ENCODE results near the gene PACSIN2.

Gene PACSIN2

DNA sequence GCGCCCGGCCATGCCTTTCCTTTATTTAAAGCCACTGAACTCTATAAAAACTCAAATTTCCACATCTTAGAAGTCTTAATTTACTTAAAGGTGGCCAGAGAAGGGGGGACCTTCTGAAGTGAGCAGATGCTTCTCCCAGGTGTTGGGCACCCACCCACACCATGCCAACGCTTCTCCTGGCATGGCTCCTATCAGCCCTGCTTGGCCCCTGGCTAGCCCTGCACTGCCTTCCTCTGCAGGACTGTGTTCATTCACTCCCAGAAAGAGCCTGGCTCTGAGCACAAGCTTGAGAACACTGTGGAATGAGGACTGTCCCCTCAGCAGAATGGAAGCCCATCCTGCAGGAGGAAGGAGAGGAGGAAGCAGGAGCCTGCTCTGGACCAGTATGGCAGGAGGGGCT is 123.3 kb downstream of the PACSIN2 start:
- TF ChIP-seq REST (IDR thresholded peaks at IDR 0.05; ENCODE audit: insufficient read depth in 1 of 2, low read depth in 2 of 2, low read length in 2 of 2) = no peak
- no peak for TF ChIP-seq POLR2AphosphoS5 (IDR thresholded peaks at IDR 0.05; ENCODE audit: low read depth, low read length)
- no peak for TF ChIP-seq FOXP2 (optimal IDR thresholded peaks at IDR 0.05; ENCODE audit: borderline replicate concordance, extremely low read depth, extremely low read length, insufficient read depth)
- TF ChIP-seq TAF1 (IDR thresholded peaks at IDR 0.05; ENCODE audit: borderline replicate concordance, insufficient read depth, low read length) = no peak
- no peak for TF ChIP-seq SIN3A (IDR thresholded peaks at IDR 0.05; ENCODE audit: borderline replicate concordance, insufficient read depth, low read length)

DNA sequence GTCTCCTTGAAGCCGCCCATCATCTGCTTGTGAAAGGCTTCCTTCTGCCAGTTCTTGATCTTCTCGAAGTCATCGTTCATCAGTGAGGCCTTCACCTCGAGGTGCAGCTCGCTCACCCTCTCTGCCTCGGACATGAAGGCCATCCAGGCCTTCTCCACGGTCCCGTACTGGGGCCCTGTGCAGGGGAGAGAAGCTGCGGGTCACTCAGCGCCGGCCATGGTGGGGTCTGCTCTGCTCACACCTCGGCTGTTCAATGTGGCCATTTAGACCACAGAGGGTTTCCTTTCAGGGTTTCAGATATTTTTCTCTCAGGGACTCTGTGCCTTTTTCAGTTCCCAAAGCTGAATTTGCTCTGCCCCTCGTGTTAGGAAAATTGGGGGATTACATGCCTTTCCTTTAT is 123.9 kb downstream of the PACSIN2 start:
- TF ChIP-seq SIN3A (IDR thresholded peaks at IDR 0.05; ENCODE audit: borderline replicate concordance, insufficient read depth, low read length) (no peak), TAF1 (IDR thresholded peaks at IDR 0.05; ENCODE audit: borderline replicate concordance, insufficient read depth, low read length) (no peak), POLR2AphosphoS5 (IDR thresholded peaks at IDR 0.05; ENCODE audit: low read depth, low read length) (no peak), REST (IDR thresholded peaks at IDR 0.05; ENCODE audit: insufficient read depth in 1 of 2, low read depth in 2 of 2, low read length in 2 of 2) (no peak), FOXP2 (optimal IDR thresholded peaks at IDR 0.05; ENCODE audit: borderline replicate concordance, extremely low read depth, extremely low read length, insufficient read depth) (no peak)

- no peak for TF ChIP-seq FOXP2 (optimal IDR thresholded peaks at IDR 0.05; ENCODE audit: borderline replicate concordance, extremely low read depth, extremely low read length, insufficient read depth)
- no peak for TF ChIP-seq REST (IDR thresholded peaks at IDR 0.05; ENCODE audit: insufficient read depth in 1 of 2, low read depth in 2 of 2, low read length in 2 of 2)
- no peak for TF ChIP-seq SIN3A (IDR thresholded peaks at IDR 0.05; ENCODE audit: borderline replicate concordance, insufficient read depth, low read length)
- TF ChIP-seq POLR2AphosphoS5 (IDR thresholded peaks at IDR 0.05; ENCODE audit: low read depth, low read length) = no peak
- no peak for TF ChIP-seq TAF1 (IDR thresholded peaks at IDR 0.05; ENCODE audit: borderline replicate concordance, insufficient read depth, low read length)
These were observed 125.6 kb downstream of the PACSIN2 start for GRCh38 chr22:42889304-42889703.

- TF ChIP-seq TAF1 (IDR thresholded peaks at IDR 0.05; ENCODE audit: borderline replicate concordance, insufficient read depth, low read length) (no peak), SIN3A (IDR thresholded peaks at IDR 0.05; ENCODE audit: borderline replicate concordance, insufficient read depth, low read length) (no peak), FOXP2 (optimal IDR thresholded peaks at IDR 0.05; ENCODE audit: borderline replicate concordance, extremely low read depth, extremely low read length, insufficient read depth) (no peak), POLR2AphosphoS5 (IDR thresholded peaks at IDR 0.05; ENCODE audit: low read depth, low read length) (no peak)
These were observed 127.1 kb downstream of the PACSIN2 start for GRCh38 chr22:42887523-42888507.

- TF ChIP-seq REST (IDR thresholded peaks at IDR 0.05; ENCODE audit: insufficient read depth in 1 of 2, low read depth in 2 of 2, low read length in 2 of 2) = no peak
- no peak for TF ChIP-seq POLR2AphosphoS5 (IDR thresholded peaks at IDR 0.05; ENCODE audit: low read depth, low read length)
- TF ChIP-seq TAF1 (IDR thresholded peaks at IDR 0.05; ENCODE audit: borderline replicate concordance, insufficient read depth, low read length) = no peak
- no peak for TF ChIP-seq SIN3A (IDR thresholded peaks at IDR 0.05; ENCODE audit: borderline replicate concordance, insufficient read depth, low read length)
- no peak for TF ChIP-seq FOXP2 (optimal IDR thresholded peaks at IDR 0.05; ENCODE audit: borderline replicate concordance, extremely low read depth, extremely low read length, insufficient read depth)
These were observed 127.8 kb downstream of the PACSIN2 start for GRCh38 chr22:42887120-42887519.

Data from PFSK-1 (cell line).